ENCODE measurements around the gene TASP1. TPM values are rescaled to one million over a fixed set of nuclear protein-coding genes. Genes with fewer than 3 reads are reported as not detected.

The TASP1 gene
- total RNA-seq, 1 donor from 2014 or later = 5.5 TPM

GRCh38 chr20:13422637-13423036 is 216.1 kb downstream of the TASP1 start:
- H3K4me1 ChIP-seq = peaks cover 4% of the 10 kb centered on the region
- no peak overlapping the region for H3K27ac ChIP-seq (replicated peaks)
- no peaks in the 10 kb centered on the region for H3K27me3 ChIP-seq (ENCODE audit: low read depth)
- H3K4me3 ChIP-seq = no peak overlapping the region
- DNase-seq = no peak
- no peak for TF ChIP-seq CTCF (IDR thresholded peaks at IDR 0.05; ENCODE audit: borderline replicate concordance)
- intact Hi-C loops (cut with micrococcal nuclease) = no loop called here
- H3K9me3 ChIP-seq (replicated peaks) = no peaks in the 10 kb centered on the region
- no peaks in the 10 kb centered on the region for H3K36me3 ChIP-seq

GRCh38 chr20:13420625-13421024 is 218.1 kb downstream of the TASP1 start:
- TF ChIP-seq CTCF (IDR thresholded peaks at IDR 0.05; ENCODE audit: borderline replicate concordance) = no peak
- DNase-seq = no peak

GRCh38 chr20:13419477-13419876 is 219.3 kb downstream of the TASP1 start:
- peaks cover 11% of the 10 kb centered on the region for H3K36me3 ChIP-seq
- no peaks in the 10 kb centered on the region for H3K9me3 ChIP-seq (replicated peaks)
- H3K4me1 ChIP-seq = no peaks in the 10 kb centered on the region
- no peak for DNase-seq
- no peak overlapping the region for H3K4me3 ChIP-seq
- no peaks in the 10 kb centered on the region for H3K27me3 ChIP-seq (ENCODE audit: low read depth)
- no peak for TF ChIP-seq CTCF (IDR thresholded peaks at IDR 0.05; ENCODE audit: borderline replicate concordance)
- intact Hi-C loops (cut with micrococcal nuclease) = no loop called here
- H3K27ac ChIP-seq (replicated peaks) = no peak overlapping the region

More at GRCh38 chr20:13420625-13421024, 218.1 kb downstream of the TASP1 start:
- intact Hi-C loops (cut with micrococcal nuclease) = no loop called here
- Histone ChIP-seq H3K4me1 (peaks cover 4% of the 10 kb centered on the region), H3K27ac (replicated peaks) (no peak overlapping the region), H3K27me3 (ENCODE audit: low read depth) (no peaks in the 10 kb centered on the region), H3K36me3 (peaks cover 10% of the 10 kb centered on the region), H3K9me3 (replicated peaks) (no peaks in the 10 kb centered on the region), H3K4me3 (no peak overlapping the region)

- peaks cover 11% of the 10 kb centered on the region for H3K36me3 ChIP-seq
- no peak overlapping the region for H3K27ac ChIP-seq (replicated peaks)
- no peaks in the 10 kb centered on the region for H3K27me3 ChIP-seq (ENCODE audit: low read depth)
- no peak for DNase-seq
- H3K4me3 ChIP-seq = no peak overlapping the region
- H3K4me1 ChIP-seq = no peaks in the 10 kb centered on the region
- H3K9me3 ChIP-seq (replicated peaks) = no peaks in the 10 kb centered on the region
- no peak for TF ChIP-seq CTCF (IDR thresholded peaks at IDR 0.05; ENCODE audit: borderline replicate concordance)
- intact Hi-C loops (cut with micrococcal nuclease) = no loop called here
These were observed 220.2 kb downstream of the TASP1 start for GRCh38 chr20:13418263-13419229.

GRCh38 chr20:13416531-13416930 is 222.2 kb downstream of the TASP1 start:
- Histone ChIP-seq H3K4me3 (no peak overlapping the region), H3K27me3 (ENCODE audit: low read depth) (no peaks in the 10 kb centered on the region), H3K4me1 (no peaks in the 10 kb centered on the region), H3K36me3 (peaks cover 11% of the 10 kb centered on the region), H3K9me3 (replicated peaks) (no peaks in the 10 kb centered on the region), H3K27ac (replicated peaks) (no peak overlapping the region)
- TF ChIP-seq CTCF (IDR thresholded peaks at IDR 0.05; ENCODE audit: borderline replicate concordance) = no peak
- DNase-seq = no peak
- intact Hi-C loops (cut with micrococcal nuclease) = no loop called here
